Smooth muscle cell (in vitro differentiated cells): ENCODE measurements around the gene SMIM20. TPM values are rescaled to one million over a fixed set of nuclear protein-coding genes. Genes with fewer than 3 reads are reported as not detected.

Source experiments
- DNase-seq: peaks from one replicate; lab custom pipeline; 2025; ENCODE audit not compliant: unreplicated experiment; lab: John Stamatoyannopoulos, UW
- H2AFZ ChIP-seq: fragments of 200-600 bp; sonication (generic); 2 replicates; pipeline ENCODE4 v1.6.0; 2016; ENCODE audit warnings: antibody characterized with exemption, low read depth, mild to moderate bottlenecking
- H3F3A ChIP-seq: fragments of 200-600 bp; sonication (generic); 2 replicates; pipeline ENCODE4 v1.6.0; 2017; ENCODE audit warnings: antibody characterized with exemption, low read depth
- H3K27ac ChIP-seq: fragments of 200-600 bp; sonication (generic); 2 replicates; pipeline ENCODE4 v1.5.1; 2016; ENCODE audit warnings: low read depth, mild to moderate bottlenecking
- H3K27me3 ChIP-seq: fragments of 200-600 bp; sonication (generic); 2 replicates; pipeline ENCODE4 v1.6.1; 2016; ENCODE audit warnings: low read depth, mild to moderate bottlenecking
- H3K36me3 ChIP-seq: fragments of 200-600 bp; sonication (generic); 2 replicates; pipeline ENCODE4 v1.5.1; 2016; ENCODE audit warnings: low read depth
- H3K4me1 ChIP-seq: fragments of 200-600 bp; sonication (generic); 2 replicates; pipeline ENCODE4 v1.5.1; 2016; ENCODE audit warnings: low read depth
- H3K4me2 ChIP-seq: fragments of 200-600 bp; sonication (generic); 2 replicates; pipeline ENCODE4 v1.6.0; 2016; ENCODE audit warnings: mild to moderate bottlenecking
- H3K4me3 ChIP-seq: fragments of 200-600 bp; sonication (generic); 2 replicates; pipeline ENCODE4 v1.5.1; 2016; ENCODE audit warnings: mild to moderate bottlenecking
- H3K79me2 ChIP-seq: fragments of 200-600 bp; sonication (generic); 2 replicates; pipeline ENCODE4 v1.6.0; 2016; ENCODE audit warnings: low read depth, mild to moderate bottlenecking
- H3K9ac ChIP-seq: fragments of 200-600 bp; sonication (generic); 2 replicates; pipeline ENCODE4 v1.6.0; 2016; ENCODE audit warnings: low read depth
- H3K9me3 ChIP-seq: fragments of 200-600 bp; sonication (generic); replicated peaks from 2 replicates; pipeline ENCODE4 v1.5.1; 2016; ENCODE audit warnings: low read depth
- H4K20me1 ChIP-seq: fragments of 200-600 bp; sonication (generic); 2 replicates; pipeline ENCODE4 v1.6.0; 2016; ENCODE audit warnings: low read depth
- WGBS: methylation state at CpG from one replicate; pipeline ENCODE4 v1.1.7; 2016; ENCODE audit warnings: low lambda C conversion rate; 5-methylcytosine and 5-hydroxymethylcytosine counted together
- polyA plus RNA-seq: library from polyadenylated mRNA; unstranded; fragments of >200 nt; fragmentation: Nextera tagmentation; extraction: Ambion mirVana; gene quantifications from 2 replicates; pipeline ENCODE4 v1.2.1, GENCODE V29; 2016
- total RNA-seq: library from RNA; depleted of rRNA; stranded (reverse); fragments of >200 nt; gene quantifications from 2 replicates; pipeline ENCODE4 v1.2.3, GENCODE V29; 2014
- TF ChIP-seq, protein P1 (sequence below): fragments of 200-600 bp; sonication (generic); IDR thresholded peaks from 2 replicates; pipeline ENCODE4 v1.5.1; 2017; ENCODE audit warnings: borderline replicate concordance, mild to moderate bottlenecking, antibody characterized with exemption; ENCODE audit not compliant: insufficient read depth, poor library complexity, severe bottlenecking

SMIM20 gene
- total and polyA plus RNA-seq, 2 experiments from 2014 or later = 40.9 to 52.1 TPM

- H3K36me3 ChIP-seq = no peaks in the 10 kb centered on the region
- WGBS = 72% methylated on average over 13 of the region's 13 CpGs
- no peaks in the 10 kb centered on the region for H3F3A ChIP-seq
- H3K27me3 ChIP-seq = no peaks in the 10 kb centered on the region
- DNase-seq = no peak
- TF ChIP-seq, protein P1, sequence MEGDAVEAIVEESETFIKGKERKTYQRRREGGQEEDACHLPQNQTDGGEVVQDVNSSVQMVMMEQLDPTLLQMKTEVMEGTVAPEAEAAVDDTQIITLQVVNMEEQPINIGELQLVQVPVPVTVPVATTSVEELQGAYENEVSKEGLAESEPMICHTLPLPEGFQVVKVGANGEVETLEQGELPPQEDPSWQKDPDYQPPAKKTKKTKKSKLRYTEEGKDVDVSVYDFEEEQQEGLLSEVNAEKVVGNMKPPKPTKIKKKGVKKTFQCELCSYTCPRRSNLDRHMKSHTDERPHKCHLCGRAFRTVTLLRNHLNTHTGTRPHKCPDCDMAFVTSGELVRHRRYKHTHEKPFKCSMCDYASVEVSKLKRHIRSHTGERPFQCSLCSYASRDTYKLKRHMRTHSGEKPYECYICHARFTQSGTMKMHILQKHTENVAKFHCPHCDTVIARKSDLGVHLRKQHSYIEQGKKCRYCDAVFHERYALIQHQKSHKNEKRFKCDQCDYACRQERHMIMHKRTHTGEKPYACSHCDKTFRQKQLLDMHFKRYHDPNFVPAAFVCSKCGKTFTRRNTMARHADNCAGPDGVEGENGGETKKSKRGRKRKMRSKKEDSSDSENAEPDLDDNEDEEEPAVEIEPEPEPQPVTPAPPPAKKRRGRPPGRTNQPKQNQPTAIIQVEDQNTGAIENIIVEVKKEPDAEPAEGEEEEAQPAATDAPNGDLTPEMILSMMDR = no peak
- no peak overlapping the region for H3K27ac ChIP-seq
- H3K79me2 ChIP-seq = no peaks in the 10 kb centered on the region
- H3K4me2 ChIP-seq = no peak overlapping the region
- H4K20me1 ChIP-seq = no peaks in the 10 kb centered on the region
- H3K9me3 ChIP-seq = no peaks in the 10 kb centered on the region
- H3K4me1 ChIP-seq = peaks cover 24% of the 10 kb centered on the region
- H3K4me3 ChIP-seq = no peak overlapping the region
- H2AFZ ChIP-seq = no peak overlapping the region
- H3K9ac ChIP-seq = no peak overlapping the region
Measured at GRCh38 chr4:25970226-25970675, 56.2 kb downstream of the SMIM20 start.

- 72% methylated on average over 6 of the region's 6 CpGs for WGBS
- Histone ChIP-seq H3K9ac (no peak overlapping the region), H3K4me2 (no peak overlapping the region), H3K79me2 (no peaks in the 10 kb centered on the region), H3K36me3 (no peaks in the 10 kb centered on the region), H3K27me3 (no peaks in the 10 kb centered on the region), H3K9me3 (no peaks in the 10 kb centered on the region), H2AFZ (no peak overlapping the region), H4K20me1 (no peaks in the 10 kb centered on the region), H3F3A (no peaks in the 10 kb centered on the region), H3K4me3 (no peak overlapping the region), H3K27ac (no peak overlapping the region), H3K4me1 (peaks cover 19% of the 10 kb centered on the region)
- TF ChIP-seq, protein P1 = no peak
- DNase-seq = no peak
Measured at GRCh38 chr4:25970691-25971432, 56.8 kb downstream of the SMIM20 start.

GRCh38 chr4:25972366-25972765, 58.3 kb downstream of the SMIM20 start:
- Histone ChIP-seq H3K27ac (no peak overlapping the region), H3K9me3 (no peaks in the 10 kb centered on the region), H3K9ac (no peak overlapping the region), H3K4me2 (no peak overlapping the region), H3K4me3 (no peak overlapping the region), H4K20me1 (no peaks in the 10 kb centered on the region), H3K36me3 (no peaks in the 10 kb centered on the region), H3F3A (no peaks in the 10 kb centered on the region), H3K79me2 (no peaks in the 10 kb centered on the region), H3K4me1 (peaks cover 14% of the 10 kb centered on the region), H2AFZ (no peak overlapping the region), H3K27me3 (no peaks in the 10 kb centered on the region)
- TF ChIP-seq, protein P1 = no peak
- no peak for DNase-seq
- 97% methylated on average over 4 of the region's 4 CpGs for WGBS
